ENCODE results near the gene KCNIP2. TPM values are rescaled to one million over a fixed set of nuclear protein-coding genes. Genes with fewer than 3 reads are reported as not detected.

The KCNIP2 gene
- total and polyA plus RNA-seq, 9 donors: 1.8 to 8.9 (median 5.9) TPM

DNA sequence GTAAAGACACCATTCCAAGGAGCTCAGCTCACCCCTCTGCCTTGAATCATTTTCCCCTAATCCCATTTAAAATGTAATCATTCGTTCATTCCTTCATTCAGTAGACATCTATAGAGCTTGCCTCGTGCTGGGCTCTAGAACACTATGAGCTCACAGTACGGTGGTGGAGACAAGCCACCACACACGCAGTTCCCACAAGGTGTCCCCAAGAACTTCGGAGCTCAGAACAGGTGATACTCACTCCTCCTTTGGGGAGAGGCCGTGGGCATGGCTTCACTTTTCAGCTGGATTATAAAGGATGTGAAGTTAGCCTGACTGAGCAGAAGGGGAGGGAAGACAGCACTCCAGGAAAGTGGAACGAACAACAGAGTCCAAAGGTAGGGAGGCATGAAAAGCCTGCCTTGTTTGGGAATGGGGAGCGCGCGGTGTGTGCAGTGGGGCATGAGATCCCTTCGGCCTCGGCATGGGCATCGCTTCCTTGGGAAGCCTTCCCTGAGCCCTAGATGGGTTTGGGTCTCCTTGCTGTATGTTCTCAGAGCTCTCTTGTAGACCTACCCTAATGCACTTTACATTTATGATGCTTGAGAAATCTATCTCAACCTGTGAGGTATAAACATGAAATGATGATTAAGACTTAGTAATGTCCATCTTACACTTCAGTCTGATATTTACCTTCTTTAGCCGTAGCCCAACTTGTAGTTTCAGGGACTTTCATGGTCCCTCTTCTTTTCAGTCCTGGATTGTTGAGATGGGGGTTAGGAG is 24.5 kb downstream of the KCNIP2 start:
- Histone ChIP-seq H3K9me3 (no peaks in the 10 kb centered on the region), H3K27me3 (no peaks in the 10 kb centered on the region), H3K4me1 (ENCODE audit: insufficient read depth) (peaks cover 5% of the 10 kb centered on the region), H3K36me3 (no peaks in the 10 kb centered on the region), H3K27ac (peak overlapping the region; percentile 33 to 82), H3K4me3 (peak overlapping the region; percentile 41)
- intact Hi-C loops (cut with DNase I): no loop called here
- TF ChIP-seq CTCF (IDR thresholded peaks at IDR 0.05) (no peak), EP300 (IDR thresholded peaks at IDR 0.05) (no peak), POLR2A (IDR thresholded peaks at IDR 0.05) (no peak)
- DNase-seq: no peak
- WGBS, 3 donors: 17 to 20% (median 19%) methylated on average over 14 of the region's 14 CpGs

DNA sequence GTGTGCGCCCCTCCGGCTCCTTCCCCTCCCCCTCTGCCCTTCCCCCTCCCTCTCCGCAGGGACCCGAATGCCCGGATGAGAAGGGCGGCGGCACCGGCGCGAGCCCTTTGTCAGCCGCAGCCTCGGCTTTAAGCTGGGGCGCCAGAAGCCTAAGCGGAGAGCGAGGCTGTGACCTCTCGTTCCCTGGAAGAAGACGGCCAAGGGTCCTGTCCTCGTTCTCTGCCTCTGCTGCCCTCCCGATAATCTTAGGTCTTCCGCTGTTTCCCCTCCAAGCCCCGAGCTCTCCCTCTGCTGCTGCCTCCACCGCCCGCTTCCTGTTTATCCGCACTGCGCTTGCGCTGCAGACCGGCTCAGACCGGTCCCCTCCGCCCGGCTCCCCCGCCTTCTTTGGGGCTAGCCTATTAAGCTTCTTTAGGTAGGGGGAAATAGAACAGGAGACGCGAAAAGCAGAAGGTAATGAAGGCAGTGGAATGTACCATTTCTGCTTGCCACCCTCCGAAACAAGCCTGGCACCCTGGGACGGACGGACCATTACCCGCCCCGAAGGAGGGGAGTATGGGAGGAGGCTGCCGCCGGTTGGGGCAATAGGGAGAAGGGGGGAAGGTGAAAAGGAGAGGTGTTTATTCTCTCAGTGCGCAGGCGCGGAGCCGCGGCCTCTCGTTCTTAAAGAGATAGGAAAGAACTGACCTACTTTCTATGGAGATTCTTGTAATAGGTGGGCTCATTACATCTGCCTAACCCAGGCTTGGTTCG is 25.3 kb downstream of the KCNIP2 start, which contains the start of gene OGA:
Gene OGA (minus strand): TSS at position 326 of the 753 bp plus-strand sequence. CDS start 422 bp downstream, outside the sequence.
- peak; percentile 97 to 98 (median 98) for DNase-seq
- no peak for TF ChIP-seq CTCF (IDR thresholded peaks at IDR 0.05)
- TF ChIP-seq POLR2A (IDR thresholded peaks at IDR 0.05): peak; percentile 99
- peaks cover 7% of the 10 kb centered on the region for H3K4me1 ChIP-seq (ENCODE audit: insufficient read depth)
- peak within 1 kb of the TSS; percentile 60 to 82 for H3K27ac ChIP-seq
- no peaks in the 10 kb centered on the region for H3K9me3 ChIP-seq
- no peaks in the 10 kb centered on the region for H3K36me3 ChIP-seq
- intact Hi-C loops (cut with DNase I): no loop called here
- no peaks in the 10 kb centered on the region for H3K27me3 ChIP-seq
- 0 to 1% (median 0%) methylated on average over 45 to 47 of the region's 47 CpGs for WGBS, 3 donors
- peak within 1 kb of the TSS; percentile 82 for H3K4me3 ChIP-seq

GRCh38 chr10:101817337-101818118 is 26.1 kb downstream of the KCNIP2 start:
- DNase-seq: peak; percentile 82 to 92 (median 86)
- Histone ChIP-seq H3K27ac (peak overlapping the region; percentile 60 to 82), H3K27me3 (no peaks in the 10 kb centered on the region), H3K36me3 (no peaks in the 10 kb centered on the region), H3K9me3 (no peaks in the 10 kb centered on the region), H3K4me3 (peak overlapping the region; percentile 82), H3K4me1 (ENCODE audit: insufficient read depth) (peaks cover 8% of the 10 kb centered on the region)
- WGBS, 3 donors: 0 to 1% (median 0%) methylated on average over 36 to 44 of the region's 44 CpGs
- intact Hi-C loops (cut with DNase I): no loop called here
- TF ChIP-seq POLR2A (IDR thresholded peaks at IDR 0.05) (no peak), CTCF (IDR thresholded peaks at IDR 0.05) (no peak), EP300 (IDR thresholded peaks at IDR 0.05) (no peak)

- H3K4me3 ChIP-seq: peak overlapping the region; percentile 82
- WGBS, 3 donors: 0% methylated on average over 14 of the region's 14 CpGs
- intact Hi-C loops (cut with DNase I): no loop called here
- peaks cover 8% of the 10 kb centered on the region for H3K4me1 ChIP-seq (ENCODE audit: insufficient read depth)
- no peak for DNase-seq
- H3K9me3 ChIP-seq: no peaks in the 10 kb centered on the region
- TF ChIP-seq POLR2A (IDR thresholded peaks at IDR 0.05) (no peak), CTCF (IDR thresholded peaks at IDR 0.05) (no peak), EP300 (IDR thresholded peaks at IDR 0.05) (no peak)
- peak overlapping the region in 1 of 2 donors; percentile 60 for H3K27ac ChIP-seq
- no peaks in the 10 kb centered on the region for H3K27me3 ChIP-seq
- H3K36me3 ChIP-seq: no peaks in the 10 kb centered on the region
Measured at GRCh38 chr10:101816913-101817336, 26.7 kb downstream of the KCNIP2 start.

All from ovary (tissue), 9 donors.